GM21367 (cell line): Measurements from ENCODE around the gene KCNJ16.

Experiments used
- ATAC-seq: cut with Tn5 transposase; IDR thresholded peaks from one replicate; pipeline ENCODE4 v1.9.1; 2021; ENCODE audit not compliant: unreplicated experiment

Gene KCNJ16

GRCh38 chr17:70095455-70095854 lies 20.4 kb downstream of the KCNJ16 start:
- no peak for ATAC-seq

DNA sequence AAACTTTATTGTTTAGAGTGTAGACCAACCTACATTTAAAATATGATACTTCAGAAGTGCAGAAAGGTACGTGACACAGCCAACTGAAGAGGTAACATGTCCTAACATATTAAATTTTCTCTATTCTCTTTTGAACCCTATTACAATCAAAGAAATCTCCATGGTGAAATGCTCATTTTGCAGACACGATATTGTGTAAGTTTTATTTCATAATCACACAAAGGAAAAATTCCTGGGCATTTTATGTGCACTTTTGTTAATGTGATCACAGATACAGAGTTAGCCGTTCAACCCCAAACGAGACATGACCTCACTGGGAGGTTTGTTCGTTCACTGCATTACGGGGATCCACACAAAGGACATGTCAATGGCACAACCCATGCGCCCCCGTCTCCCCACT lies 21.8 kb downstream of the KCNJ16 start:
- ATAC-seq = no peak

DNA sequence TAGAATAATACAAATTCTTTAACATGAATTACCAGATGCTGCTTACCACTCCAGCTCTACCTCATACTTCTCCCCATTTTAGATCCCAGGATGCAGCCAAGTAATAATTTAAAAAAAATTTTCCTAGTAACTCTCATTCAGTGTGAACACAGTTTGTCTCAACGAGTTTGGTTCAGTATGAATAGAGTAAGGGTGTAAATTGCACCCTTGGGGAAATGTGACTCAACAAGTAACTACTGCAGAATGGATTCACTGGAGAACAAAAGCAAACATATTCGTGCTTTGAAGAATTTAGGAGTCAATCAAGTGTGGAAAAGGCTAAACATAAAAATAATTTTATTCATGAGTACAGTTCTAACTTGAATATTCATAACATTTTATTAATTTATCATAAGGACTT lies 23.0 kb downstream of the KCNJ16 start:
- ATAC-seq = no peak

- no peak for ATAC-seq
Measured at GRCh38 chr17:70099294-70099693, 24.3 kb downstream of the KCNJ16 start.

- ATAC-seq = no peak
Measured at GRCh38 chr17:70099884-70100283, 24.9 kb downstream of the KCNJ16 start.

GRCh38 chr17:70100983-70101382 lies 26.0 kb downstream of the KCNJ16 start:
- no peak for ATAC-seq

DNA sequence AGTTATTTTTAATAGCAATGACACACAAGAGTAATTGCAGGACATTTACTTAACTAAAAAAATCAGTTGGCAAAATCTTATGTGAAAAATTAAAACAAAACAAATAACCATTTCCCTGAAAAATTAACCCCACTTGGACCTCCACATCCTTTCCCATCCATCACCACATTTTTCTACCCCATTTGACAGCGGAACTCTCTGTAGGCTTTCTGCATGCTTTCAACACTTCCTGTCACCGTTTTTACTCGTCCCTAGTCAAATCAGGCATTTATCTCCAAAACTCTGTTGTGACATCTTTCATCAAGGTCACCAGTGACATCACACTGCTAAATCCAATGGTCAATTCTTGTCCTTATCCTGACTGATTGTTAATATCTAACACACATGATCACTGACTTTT lies 27.5 kb downstream of the KCNJ16 start:
- no peak for ATAC-seq

DNA sequence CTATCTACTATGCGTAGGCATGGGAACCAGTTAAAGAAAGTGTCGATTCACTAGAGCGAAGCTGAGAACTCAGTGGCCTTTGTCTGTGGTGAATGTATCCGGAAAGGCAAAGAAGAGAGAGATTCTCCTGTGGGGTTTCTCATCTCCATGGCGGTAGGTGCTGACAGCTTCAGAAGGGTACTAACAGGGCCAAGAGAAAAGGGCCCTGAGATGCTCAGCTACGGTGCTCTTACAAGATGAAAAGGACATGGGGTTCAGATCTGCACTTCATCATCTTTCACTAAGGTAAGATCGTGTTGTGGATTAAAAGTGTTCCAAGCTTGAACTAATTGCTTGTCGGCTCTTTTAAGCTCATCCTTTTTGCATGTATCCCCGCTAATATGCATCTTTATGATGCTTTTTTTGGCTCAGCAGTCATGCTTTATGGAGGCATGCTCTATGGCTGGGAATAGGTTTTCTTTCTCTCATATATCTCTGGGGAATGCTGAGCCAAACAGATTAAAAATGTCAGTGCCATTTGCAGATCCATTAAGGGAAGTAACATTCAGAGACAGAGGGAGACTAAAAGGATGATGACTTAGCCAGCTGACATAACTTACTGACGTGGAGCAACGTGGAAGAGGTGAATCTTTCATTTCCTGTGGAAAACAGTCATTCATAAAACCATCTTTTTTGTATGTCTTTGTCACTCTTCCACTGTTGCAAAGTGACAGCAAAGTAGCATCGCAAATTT lies 29.9 kb downstream of the KCNJ16 start:
- no peak for ATAC-seq

GRCh38 chr17:70105641-70106040 lies 30.6 kb downstream of the KCNJ16 start:
- no peak for ATAC-seq

DNA sequence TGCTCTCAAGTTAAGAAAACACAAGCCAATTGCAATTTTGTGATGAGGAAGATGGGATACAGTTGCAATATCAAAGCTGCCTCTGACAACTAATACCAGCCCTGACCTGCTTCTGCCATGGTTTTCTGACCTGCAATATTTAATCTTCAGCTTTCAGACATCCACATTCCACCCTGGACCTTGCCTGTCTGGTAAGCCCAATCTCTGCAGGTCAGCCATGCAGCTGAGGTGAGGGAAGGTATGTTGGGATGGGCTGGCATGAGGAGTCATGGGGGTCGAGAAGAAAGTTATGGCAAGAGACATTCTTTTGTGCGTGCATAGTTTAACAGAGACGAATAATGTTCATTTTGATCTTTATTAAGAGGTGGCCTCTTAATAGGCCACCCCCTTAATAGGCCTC lies 31.5 kb downstream of the KCNJ16 start:
- ATAC-seq = no peak

DNA sequence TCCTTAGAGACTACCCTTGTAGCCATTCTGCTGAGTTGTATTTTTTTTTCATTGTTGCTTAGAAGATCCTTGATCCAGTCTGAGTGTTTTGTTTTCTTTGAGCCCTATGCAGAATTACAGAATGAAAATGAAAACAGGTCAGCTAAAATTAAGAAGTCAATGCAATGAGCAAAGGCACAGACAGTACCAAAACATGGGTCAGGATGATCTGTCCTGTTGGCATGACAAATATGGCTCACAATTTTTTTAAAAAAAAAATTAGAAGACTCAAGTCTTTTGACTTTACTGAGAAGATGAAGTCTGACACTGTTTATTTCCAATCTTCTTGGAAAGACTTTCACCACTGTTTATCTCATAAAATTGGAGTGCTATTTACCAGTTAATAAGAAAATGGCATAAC lies 32.4 kb downstream of the KCNJ16 start:
- ATAC-seq = no peak

- ATAC-seq = no peak
Measured at GRCh38 chr17:70107904-70108565, 33.0 kb downstream of the KCNJ16 start.

DNA sequence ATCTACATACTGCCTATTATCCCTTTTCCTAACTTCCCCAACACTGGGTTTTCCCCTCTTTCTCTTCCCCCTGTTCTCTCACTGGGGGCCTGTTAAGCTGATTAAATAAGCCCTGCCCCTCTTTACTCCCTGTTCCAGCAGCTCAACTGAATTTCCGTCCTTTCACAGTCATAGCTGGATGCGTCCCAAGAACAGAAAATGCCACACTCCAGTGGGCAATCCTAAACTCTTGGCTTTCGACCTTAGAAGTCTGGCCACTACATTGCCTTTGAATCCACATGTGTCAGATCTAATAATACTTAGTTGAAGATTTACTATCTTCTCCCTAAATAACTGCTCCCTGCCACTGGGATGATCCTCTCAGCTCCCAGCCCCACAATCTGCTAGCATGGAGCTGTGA lies 34.5 kb downstream of the KCNJ16 start:
- no peak for ATAC-seq

- no peak for ATAC-seq
Measured at GRCh38 chr17:70110443-70110880, 35.4 kb downstream of the KCNJ16 start.

DNA sequence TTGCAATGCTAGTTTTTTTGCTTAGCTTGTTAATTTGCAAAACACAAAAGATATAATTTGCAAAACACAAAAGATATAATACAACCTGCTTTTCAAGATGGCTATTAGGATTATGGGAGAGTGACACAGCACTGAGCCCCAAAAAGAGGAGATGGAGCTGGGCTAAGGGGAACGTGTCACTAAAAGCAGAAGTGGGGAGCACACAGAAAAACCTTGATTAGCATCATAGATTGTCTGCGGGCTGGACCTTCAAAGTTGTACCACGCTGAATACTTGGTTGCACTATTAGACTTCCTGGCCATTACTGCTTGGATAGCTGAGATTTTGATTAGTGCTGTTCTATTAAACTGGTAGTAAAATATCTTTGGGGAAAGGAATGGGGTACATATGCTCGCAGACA lies 36.2 kb downstream of the KCNJ16 start:
- no peak for ATAC-seq

DNA sequence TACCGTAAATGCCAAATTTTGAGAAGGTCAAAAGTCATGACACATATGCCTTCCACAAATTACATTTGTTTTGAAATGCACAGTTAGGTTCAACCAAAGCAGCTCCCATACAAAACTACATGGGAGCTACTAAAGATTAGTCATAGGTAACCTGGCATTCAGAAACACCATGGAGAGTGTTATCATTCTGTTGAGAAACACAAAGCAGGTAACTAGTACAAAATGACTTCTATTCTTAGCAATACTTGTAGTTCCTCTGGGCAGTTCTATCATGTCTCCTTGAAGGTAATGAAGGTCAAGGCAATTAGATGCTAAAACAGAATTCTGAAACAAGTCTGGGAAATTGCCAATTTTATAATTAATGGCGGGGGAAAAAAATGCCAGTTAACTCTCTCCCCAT lies 39.4 kb downstream of the KCNJ16 start:
- ATAC-seq = no peak

GRCh38 chr17:70115126-70115525 lies 40.1 kb downstream of the KCNJ16 start:
- no peak for ATAC-seq

DNA sequence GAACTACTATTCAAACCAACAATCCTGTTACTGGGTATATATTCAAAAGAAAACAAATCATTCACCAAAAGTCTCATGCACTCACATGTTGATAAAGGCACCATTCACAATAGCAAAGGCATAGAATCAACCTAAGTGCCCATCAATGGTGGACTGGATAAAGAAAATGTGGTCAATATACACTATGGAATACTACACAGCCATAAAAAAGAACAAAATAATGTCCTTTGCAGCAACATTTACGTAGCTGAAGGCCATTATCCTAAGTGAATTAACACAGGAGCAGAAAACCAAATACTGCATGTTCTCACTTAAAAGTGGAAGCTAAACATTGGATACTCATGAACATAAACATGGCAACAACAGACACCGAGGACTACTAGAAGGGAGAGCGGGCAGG lies 41.9 kb downstream of the KCNJ16 start:
- no peak for ATAC-seq

DNA sequence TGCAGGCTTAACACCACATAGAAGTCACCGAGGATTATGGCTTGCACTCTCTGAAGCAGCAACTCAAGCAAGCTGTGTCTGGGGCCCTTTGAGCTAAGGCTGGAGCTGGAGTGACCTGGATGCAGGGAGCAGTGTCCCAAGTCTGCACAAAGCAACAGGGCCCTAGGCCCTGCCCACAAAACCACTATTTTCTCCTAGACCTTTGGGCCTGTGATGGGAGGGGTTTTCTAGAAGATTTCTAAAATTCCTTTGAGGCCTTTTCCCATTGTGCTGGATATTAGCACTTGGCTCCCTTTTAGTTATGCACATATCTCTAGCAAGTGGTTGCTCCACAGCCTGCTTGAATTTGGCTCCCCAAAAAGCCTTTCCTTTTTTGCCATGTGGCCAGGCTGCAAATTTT lies 44.5 kb downstream of the KCNJ16 start:
- no peak for ATAC-seq

DNA sequence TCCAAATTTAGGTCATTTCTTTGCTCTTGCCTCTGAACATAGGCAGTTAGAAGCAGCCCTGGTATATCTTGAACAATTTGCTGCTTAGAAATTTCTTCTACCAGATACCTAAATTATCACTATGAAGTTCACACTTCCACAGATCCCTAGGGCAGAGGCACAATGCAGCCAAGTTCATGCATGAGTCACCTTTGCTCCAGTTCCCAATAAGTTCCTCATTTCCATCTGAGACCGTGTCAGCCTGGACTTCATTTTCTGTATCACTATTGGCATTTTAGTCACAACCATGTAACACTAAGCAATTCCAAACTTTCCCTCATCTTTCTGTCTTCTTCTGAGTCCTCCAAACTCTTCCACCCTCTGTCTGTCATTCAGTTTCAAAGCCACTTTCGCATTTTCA lies 45.0 kb downstream of the KCNJ16 start:
- no peak for ATAC-seq

DNA sequence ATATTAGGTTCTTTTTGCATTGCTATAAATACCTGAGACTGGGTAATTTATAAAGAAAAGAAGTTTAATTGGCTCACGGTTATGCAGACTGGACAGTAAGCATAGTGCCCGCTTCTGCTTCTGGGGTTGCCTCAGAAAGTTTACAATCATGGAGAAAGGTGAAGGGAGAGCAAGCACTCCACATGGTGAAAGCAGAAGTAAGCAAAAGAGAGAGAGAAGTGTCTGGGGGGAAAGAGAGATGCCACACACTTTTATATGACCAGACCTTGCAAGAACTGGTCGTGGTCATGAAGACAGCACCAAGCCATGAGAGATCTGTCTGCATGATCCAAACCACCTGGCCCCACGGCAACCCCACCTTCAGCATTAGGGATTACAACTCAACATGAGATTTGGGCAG lies 45.4 kb downstream of the KCNJ16 start:
- ATAC-seq = no peak

GRCh38 chr17:70121126-70121525 lies 46.1 kb downstream of the KCNJ16 start:
- no peak for ATAC-seq

GRCh38 chr17:70123193-70123592 lies 48.2 kb downstream of the KCNJ16 start:
- no peak for ATAC-seq
